HG02571 (cell line): Measurements from ENCODE around the gene EIF1B.
A peak's percentile ranks its signal among the peaks of the same experiment; 100 is the strongest.
"Not testable (repeated sequence)": the region's sequence is repeated elsewhere in the genome, so short reads cannot be mapped to it uniquely, and the experiment has no call there.

ENCODE experiments used
- ATAC-seq: cut with Tn5 transposase; IDR thresholded peaks from one replicate; pipeline ENCODE4 v1.9.1; 2021; ENCODE audit warnings: mild to moderate bottlenecking, moderate library complexity; ENCODE audit not compliant: unreplicated experiment

Gene EIF1B

GRCh38 chr3:40309418-40309924, at the start of gene EIF1B:
EIF1B (plus strand) TSS chr3:40309707; CDS start chr3:40309942, 235 bp downstream.
- ATAC-seq: peak; percentile 97

- ATAC-seq: no peak
Observed at GRCh38 chr3:40262331-40262730, 47.2 kb upstream of the EIF1B start.

- no peak for ATAC-seq
Observed at GRCh38 chr3:40264451-40264850, 45.1 kb upstream of the EIF1B start.

GRCh38 chr3:40265181-40265580, 44.3 kb upstream of the EIF1B start:
- ATAC-seq: no peak

DNA sequence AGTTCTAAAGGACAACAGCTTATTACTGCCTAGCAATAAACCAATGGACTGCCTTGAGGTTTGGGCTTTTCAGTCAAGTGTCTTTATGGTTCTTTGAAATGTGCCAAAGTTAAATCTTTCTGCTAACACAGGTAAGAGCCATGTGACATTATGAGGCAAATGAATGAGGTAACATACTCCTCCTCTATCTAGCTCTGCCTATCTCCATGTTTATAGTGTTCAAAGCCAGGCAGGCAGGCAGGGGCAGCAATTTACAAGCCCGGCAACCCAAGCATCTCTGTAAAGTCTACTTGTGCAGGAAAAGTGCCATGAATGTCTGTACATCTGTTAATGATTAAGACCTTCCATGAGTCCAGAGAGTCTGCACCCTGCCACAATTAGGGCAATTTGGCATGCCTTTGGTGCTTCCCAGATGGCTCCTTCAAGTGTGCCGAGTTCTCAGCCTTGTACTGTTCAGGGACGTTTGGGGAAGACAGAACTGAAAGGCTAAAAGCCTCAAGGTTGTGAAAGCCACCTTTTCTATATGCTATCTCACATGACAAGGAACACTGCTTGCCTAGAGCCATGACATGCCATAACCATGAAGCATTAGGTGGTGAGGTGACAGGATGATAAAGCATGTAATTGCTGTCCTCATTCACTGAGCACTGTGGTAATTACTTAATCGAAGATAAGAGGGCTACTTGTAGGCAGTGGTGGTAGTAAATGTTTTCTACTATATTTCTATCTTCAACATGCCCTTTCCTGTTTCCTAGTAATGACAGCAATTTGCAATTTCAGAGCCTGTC, 41.4 kb upstream of the EIF1B start:
- no peak for ATAC-seq

GRCh38 chr3:40268802-40269524, 40.5 kb upstream of the EIF1B start:
- ATAC-seq: no peak

- ATAC-seq: no peak
Observed at GRCh38 chr3:40278791-40279190, 30.7 kb upstream of the EIF1B start.

DNA sequence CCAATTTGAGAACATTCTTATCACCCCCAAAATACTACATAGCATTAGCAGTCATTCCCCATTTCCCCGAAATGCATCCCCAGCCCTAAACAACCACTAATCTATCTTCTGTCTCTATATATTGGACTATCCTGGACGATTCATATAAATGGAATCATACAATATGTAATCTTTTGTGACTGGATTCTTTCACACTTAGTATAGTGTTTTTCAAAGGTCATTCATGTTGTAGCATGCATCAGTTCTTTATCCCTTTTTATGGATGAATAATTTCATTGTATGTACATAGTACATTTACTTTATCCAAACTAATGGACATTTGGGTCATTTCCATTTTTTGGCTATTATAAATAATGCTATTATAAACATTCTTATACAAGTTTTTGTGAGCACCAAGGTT, 27.5 kb upstream of the EIF1B start:
- no peak for ATAC-seq

DNA sequence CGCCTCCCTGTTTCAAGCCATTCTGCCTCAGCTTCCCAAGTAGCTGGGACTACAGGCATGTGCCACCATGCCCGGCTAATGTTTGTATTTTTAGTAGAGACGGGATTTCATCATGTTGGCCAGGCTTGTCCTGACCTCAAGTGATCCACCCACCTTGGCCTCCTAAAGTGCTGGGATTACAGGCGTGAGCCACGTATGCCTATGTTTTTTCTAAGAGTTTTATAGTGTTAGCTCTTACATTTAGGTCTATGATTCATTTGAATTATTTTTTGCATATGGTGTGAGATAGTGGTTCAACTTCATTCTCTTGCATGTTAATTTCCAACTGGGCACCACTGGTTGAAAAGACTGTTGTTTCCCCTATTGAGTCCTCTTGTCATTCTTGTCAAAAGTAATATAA, 26.4 kb upstream of the EIF1B start:
- ATAC-seq: not testable (repeated sequence)

GRCh38 chr3:40287248-40287647, 22.3 kb upstream of the EIF1B start:
- no peak for ATAC-seq

GRCh38 chr3:40290396-40290795, 19.1 kb upstream of the EIF1B start:
- no peak for ATAC-seq

DNA sequence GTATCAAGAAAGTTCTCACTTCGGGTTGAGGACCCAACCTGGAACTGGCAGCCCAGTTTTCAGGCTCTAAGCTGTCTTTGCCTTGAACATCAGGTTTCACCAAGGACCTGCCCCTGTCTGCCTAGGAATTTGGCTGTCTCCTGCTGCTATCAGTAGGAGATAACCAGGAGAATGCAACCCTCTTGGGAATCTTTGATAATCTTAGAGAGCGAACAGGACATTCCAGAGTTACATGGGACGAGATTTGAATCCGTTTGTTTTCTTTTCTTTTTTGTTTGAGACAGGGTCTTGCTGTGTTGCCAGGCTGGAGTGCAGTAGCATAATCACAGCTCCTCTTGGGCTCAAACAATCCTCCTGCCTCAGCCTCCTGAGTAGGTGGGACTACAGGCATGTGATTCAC, 18.0 kb upstream of the EIF1B start:
- no peak for ATAC-seq

DNA sequence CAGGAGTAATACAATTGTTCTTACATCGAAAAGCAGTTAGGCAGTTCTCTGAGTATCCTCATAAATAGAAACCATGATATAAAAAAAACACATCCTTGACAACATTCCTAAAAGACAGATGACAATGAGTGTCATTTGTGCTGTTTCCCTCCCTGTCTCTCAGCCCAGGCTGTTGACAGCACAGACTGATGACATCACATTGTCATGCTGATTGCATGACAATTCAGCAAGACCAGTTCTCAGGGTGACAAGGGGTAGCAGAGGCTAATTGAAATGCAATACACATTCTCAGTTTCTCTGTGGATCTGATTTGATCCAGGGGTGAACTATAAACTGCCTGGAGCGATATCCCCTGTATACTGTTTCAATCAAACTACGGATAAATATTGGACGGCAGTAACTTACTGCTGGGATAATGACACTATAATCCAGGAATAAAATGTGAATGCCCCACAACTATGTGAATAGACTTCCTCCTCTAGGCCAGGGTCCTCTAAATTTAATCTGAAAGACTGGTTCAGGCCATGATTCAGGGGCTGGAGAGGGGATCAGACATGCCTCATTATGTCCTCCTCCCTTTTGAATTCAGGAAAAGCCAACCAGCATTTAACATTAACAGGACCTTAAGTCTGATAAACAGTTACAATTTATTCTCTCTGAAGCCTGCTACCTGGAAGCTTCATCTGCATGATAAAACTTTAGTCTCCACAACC, 16.7 kb upstream of the EIF1B start:
- no peak for ATAC-seq

DNA sequence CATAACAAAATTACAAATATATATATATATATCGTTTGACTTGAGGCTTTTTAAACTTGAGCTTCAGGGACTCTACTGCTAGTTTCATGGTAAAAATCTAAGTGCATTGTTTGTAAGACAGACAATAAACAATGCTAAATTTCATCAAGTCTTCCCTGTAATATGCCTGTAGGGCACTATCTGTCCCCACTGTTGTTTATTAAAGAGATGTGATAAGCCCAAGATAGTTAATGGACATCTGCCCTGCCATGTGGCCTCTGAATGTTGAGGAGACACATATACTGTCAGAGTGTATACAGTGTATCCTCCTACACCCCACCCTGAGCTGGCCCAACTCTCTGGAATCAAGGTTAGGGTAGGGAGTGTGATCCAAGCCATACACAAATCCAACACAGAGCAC, 15.1 kb upstream of the EIF1B start:
- no peak for ATAC-seq

DNA sequence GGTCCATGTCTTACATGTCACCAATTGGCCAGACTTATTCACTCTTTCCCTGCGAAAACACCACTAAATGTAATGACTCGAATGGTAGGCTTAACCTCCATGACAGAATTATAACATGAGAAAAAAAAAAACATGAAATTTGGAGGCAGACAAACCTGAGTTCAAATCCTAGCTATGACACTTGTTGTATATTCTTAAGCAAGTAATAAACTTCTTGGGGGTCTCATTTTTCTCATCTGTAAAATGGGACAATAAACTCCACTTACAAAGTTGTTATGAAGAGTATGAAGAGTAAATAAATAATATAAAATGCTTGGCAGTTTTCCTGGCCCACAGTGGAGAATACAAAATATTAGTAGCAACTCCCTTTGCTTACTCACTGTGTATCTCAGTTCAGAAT, 11.4 kb upstream of the EIF1B start:
- no peak for ATAC-seq

GRCh38 chr3:40299130-40299720, 10.3 kb upstream of the EIF1B start:
- no peak for ATAC-seq

- ATAC-seq: no peak
Observed at GRCh38 chr3:40299721-40300335, 9.7 kb upstream of the EIF1B start.

DNA sequence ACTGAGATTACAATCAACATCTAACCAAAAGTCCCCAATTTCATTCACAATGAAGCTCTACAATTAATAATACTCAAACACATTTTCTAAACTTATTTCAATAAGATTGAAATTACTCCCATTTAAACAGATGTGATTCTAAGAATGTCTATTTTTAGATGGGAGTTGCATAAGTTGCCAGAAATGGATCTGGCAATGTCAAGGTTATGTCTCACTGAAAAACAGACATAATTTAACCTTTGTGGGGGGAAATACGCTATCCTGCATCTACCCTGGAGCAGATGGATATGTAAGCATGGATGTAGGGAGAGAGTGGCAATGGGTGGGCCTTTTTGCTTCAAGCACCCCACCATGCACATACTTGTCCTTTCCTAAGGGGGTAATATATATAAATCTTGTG, 6.7 kb upstream of the EIF1B start:
- no peak for ATAC-seq

DNA sequence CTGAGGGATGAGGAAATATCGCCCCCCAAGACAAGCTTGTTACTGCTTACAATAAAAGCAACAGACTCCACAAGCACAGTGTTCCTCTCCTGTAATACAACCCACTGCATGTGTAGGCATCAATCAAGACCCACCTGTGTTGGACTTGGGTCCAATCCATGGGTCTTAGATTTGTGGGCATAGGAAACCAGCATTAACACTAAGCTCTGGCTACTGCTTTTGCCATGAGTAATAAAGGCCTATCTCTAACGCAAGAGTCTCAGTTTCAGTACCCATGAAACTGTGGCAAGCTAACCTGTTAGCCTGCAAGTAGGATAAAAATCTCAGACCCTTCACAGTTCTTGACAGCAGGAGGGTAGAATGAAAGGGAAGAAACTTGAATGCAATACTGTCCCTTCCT, 5.2 kb upstream of the EIF1B start:
- no peak for ATAC-seq

GRCh38 chr3:40306336-40306735, 3.2 kb upstream of the EIF1B start:
- ATAC-seq: no peak

DNA sequence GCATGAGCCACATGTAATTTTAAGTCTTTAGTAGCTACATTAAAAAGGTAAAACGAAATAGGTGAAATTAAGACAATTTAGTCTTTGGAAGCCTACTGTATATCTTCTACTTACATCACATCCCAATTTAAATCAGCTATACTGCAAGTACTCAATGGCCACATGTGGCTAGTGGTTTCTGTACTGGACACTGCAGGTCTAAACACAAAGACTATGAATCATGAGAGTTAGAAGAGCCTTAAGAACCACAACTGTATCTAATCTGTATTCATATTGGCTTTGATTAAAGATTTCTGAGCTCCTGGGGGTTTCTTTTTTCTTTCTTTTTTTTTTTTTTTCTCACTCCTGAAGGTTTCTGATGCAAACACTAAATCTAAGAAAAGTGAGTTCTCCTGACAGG, 2.3 kb upstream of the EIF1B start:
- no peak for ATAC-seq
